Heart left ventricle (tissue), 16 donors: ENCODE data around the gene COBL. TPM values are rescaled to one million over a fixed set of nuclear protein-coding genes. Genes with fewer than 3 reads are reported as not detected.

Experiments
- ATAC-seq, 4 donors: fragments of 200-7000 bp; cut with Tn5 transposase; one replicate each; pipeline ENCODE4 v1.9.1; 2020 to 2022; ENCODE audit warnings: moderate library complexity in 4 of 4, mild to moderate bottlenecking in 3 of 4, moderate number of reproducible peaks in 1 of 4
- DNase-seq, 5 donors: peaks; one replicate each; pipeline ENCODE4 v3.0.0-alpha.2; 2020
- H3K27ac ChIP-seq, 12 donors: fragments of 200-600 bp; sonication (generic) in 4 of 12; one replicate each; pipeline versions ENCODE4 v1.5.0 to v1.8.0; 2016 to 2022; ENCODE audit warnings: mild to moderate bottlenecking in 2 of 12
- H3K27me3 ChIP-seq, 9 donors: fragments of 200-600 bp; sonication (generic) in 2 of 9; one replicate each; pipeline versions ENCODE4 v1.5.1 to v1.8.0; 2016 to 2022; ENCODE audit warnings: mild to moderate bottlenecking in 3 of 9
- H3K36me3 ChIP-seq, 9 donors: fragments of 200-600 bp; sonication (generic) in 2 of 9; one replicate each; pipeline versions ENCODE4 v1.5.0 to v1.8.0; 2018 to 2022; ENCODE audit warnings: mild to moderate bottlenecking in 2 of 9
- H3K4me1 ChIP-seq, 12 donors: fragments of 200-600 bp; sonication (generic) in 4 of 12; one replicate each; pipeline versions ENCODE4 v1.5.0 to v1.8.0; 2016 to 2022; ENCODE audit warnings: mild to moderate bottlenecking in 3 of 12
- H3K4me3 ChIP-seq, 12 donors: fragments of 200-600 bp; sonication (generic) in 4 of 12; one replicate each; pipeline versions ENCODE4 v1.5.0 to v1.8.0; 2017 to 2022; ENCODE audit warnings: mild to moderate bottlenecking in 9 of 12, moderate library complexity in 4 of 12
- H3K9me3 ChIP-seq, 12 donors: fragments of 200-600 bp; sonication (generic) in 4 of 12; one replicate each; pipeline versions ENCODE4 v1.5.0 to v1.8.0; 2016 to 2022; ENCODE audit warnings: mild to moderate bottlenecking in 1 of 12
- POLR2A ChIP-seq, 2 donors: fragments of 450-650 bp; IDR thresholded peaks; one replicate each; pipeline ENCODE4 v1.6.1; 2017; ENCODE audit warnings: antibody characterized with exemption in 2 of 2, mild to moderate bottlenecking in 2 of 2, moderate library complexity in 2 of 2
- WGBS, 4 donors: extraction: QIAGEN DNeasy Blood & Tissue Kit in 2 of 4; methylation state at CpG; one replicate each; pipeline versions ENCODE4 v1.1.5 to v1.1.7; 2013 to 2018; 5-methylcytosine and 5-hydroxymethylcytosine counted together
- intact Hi-C, 10 donors: fragments of 100-400 bp; cut with DNase I; formaldehyde crosslinking; loops; one replicate each; pipeline versions ENCODE4 v1.11.1 to v1.14.2; 2022
- polyA plus RNA-seq, 2 donors: library from polyadenylated mRNA; stranded (reverse); fragments of 200-250 nt; gene quantifications; one replicate each; pipeline ENCODE4 v1.2.3, GENCODE V29; 2013
- total RNA-seq, 9 donors: library from RNA; depleted of rRNA in 2 of 9; stranded (reverse); fragments of >200 nt in 2 of 9; fragmentation: NEBNext Ultra II Directional in 3 of 9; extraction: Animal tissue kit (Norgen Biotek cat#: 25700) in 3 of 9; gene quantifications; one replicate each; pipeline versions ENCODE4 v1.1.0 to v1.2.4, GENCODE V29; 2016 to 2023
- TF ChIP-seq, protein P1 (sequence below), 12 donors: fragments of 200-600 bp; sonication (generic) in 4 of 12; IDR thresholded peaks; one replicate each; pipeline versions ENCODE4 v1.5.0 to v1.8.0; 2018 to 2022; ENCODE audit warnings: antibody characterized with exemption in 12 of 12, mild to moderate bottlenecking in 5 of 12
- donor health status: ischemic (EF 13 %, LVEDD 7.1; RV severe dilation, severe dysfunction).
- donor health status: healthy with polysubstance abuse.
- donor health status: DM: no; HTN: yes; CAD: no.
- donor health status: DM: no; HTN: no; CAD: no.
- donor health status: ischemic (EF 25% LVEDD 6.9; RV normal size, moderate dysfunction).
- donor health status: ischemic (EF 25% LVEDD 5.7; RV mildly dilated, moderate dysfunction).
- donor health status: healthy.
- donor health status: DM: yes; HTN: yes; CAD: no.
- donor health status: ischemic (EF 35%, LVEDD 5.7; RV mildly dilated, moderate dysfunction).
- donor health status: nonischemic (EF 11% LVEDD 7.7; RV severe dilation, severe dysfunction).
- donor health status: DM: yes; HTN: yes; CAD: no.
- donor health status: PGD.
- donor health status: ischemic (EF 29% LVEDD 5.4; RV normal size, mild dysfunction).
- donor health status: nonischemic (EF 23%, LVEDD 6.1; RV moderate dilation, normal function).

COBL gene
- total and polyA plus RNA-seq, 11 donors = 25.9 to 123 (median 80.4) TPM

DNA sequence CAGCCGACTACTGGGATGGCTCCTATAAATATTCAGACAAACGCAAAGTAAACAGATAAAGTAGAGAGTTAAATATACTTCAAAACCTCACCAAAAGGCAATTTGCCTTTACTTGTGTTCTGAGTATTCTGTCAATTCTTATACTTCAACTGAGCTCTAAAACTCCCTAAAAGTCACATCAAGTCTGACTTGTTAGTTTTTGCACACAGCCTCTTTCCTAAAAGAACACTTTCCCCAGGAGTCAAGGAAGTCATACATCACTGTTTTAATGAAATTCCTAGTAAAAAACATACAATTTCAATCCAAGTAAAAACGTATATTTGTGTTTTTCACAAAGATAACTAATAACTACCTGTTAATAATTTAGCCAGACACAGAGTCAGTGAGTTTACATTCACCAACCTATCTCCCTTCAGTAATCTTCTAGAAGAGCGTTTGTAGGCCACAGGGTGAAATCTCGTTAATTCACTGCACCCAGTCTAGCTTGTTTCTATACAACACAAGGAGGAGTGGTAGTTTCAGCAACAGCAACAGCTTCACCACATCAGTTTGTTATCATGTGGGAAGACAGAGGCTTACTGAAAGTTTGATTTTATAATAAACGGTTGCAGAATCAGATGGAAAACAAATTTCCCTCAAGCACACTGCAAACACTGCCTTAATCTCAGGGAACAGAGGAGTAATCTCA is 2.7 kb downstream of the COBL start:
- WGBS, 4 donors = 53 to 63% (median 56%) methylated on average over 6 of the region's 6 CpGs
- intact Hi-C loops = loop anchor here in 1 of 10 donors (5.0 kb wide), 1 partner anchor 52 kb away; no protein-coding TSS in a partner anchor
- Histone ChIP-seq H3K4me1 (peaks cover 0 to 36% (median 6%) of the 10 kb centered on the region in 12 donors), H3K36me3 (no peaks in the 10 kb centered on the region), H3K27ac (peak overlapping the region in 5 of 12 donors; percentile 4 to 86 (median 76)), H3K9me3 (no peaks in the 10 kb centered on the region), H3K27me3 (peaks cover 0 to 43% (median 6%) of the 10 kb centered on the region in 9 donors), H3K4me3 (no peak overlapping the region)
- no peak for DNase-seq
- TF ChIP-seq, protein P1, sequence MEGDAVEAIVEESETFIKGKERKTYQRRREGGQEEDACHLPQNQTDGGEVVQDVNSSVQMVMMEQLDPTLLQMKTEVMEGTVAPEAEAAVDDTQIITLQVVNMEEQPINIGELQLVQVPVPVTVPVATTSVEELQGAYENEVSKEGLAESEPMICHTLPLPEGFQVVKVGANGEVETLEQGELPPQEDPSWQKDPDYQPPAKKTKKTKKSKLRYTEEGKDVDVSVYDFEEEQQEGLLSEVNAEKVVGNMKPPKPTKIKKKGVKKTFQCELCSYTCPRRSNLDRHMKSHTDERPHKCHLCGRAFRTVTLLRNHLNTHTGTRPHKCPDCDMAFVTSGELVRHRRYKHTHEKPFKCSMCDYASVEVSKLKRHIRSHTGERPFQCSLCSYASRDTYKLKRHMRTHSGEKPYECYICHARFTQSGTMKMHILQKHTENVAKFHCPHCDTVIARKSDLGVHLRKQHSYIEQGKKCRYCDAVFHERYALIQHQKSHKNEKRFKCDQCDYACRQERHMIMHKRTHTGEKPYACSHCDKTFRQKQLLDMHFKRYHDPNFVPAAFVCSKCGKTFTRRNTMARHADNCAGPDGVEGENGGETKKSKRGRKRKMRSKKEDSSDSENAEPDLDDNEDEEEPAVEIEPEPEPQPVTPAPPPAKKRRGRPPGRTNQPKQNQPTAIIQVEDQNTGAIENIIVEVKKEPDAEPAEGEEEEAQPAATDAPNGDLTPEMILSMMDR (IDR thresholded peaks at IDR 0.05) = no peak
- TF ChIP-seq POLR2A (IDR thresholded peaks at IDR 0.05) = no peak
- ATAC-seq = no peak

DNA sequence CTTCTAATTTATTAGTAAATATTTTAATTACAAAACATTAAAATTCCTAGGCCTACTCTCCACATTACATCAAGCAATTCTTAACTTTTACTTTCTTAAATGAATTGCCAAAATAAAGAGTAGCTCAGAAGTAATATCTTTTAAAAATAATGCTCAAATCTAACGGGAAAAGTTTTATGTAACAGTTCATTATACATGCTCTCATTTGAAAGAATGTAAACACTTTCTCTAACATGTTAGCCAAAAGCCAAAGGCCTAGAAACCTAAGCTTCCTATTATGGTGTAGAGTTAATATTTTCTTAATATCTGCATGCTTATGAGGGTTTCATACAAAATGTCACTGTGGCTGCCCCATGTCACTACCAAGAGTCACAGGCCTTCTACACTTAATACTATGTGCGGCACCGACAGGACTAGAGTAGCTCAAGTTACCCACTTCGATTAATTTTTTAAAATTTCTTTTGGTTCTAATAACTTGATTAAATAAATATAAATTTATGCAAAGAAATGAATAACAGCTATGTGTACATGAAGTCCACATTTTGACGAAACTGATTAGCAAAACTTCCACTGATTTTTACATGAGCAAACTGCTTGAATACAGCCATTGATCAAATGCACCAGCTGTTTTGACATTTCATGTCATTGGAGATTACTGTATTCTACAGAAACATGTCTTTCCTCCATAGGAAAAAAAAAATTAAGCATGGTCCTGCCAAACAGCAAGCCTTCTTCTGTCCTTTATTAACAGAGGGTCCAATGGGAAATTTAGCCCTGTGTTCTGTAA is 3.5 kb downstream of the COBL start:
- Histone ChIP-seq H3K27ac (peak overlapping the region in 3 of 12 donors; percentile 4 to 86 (median 82)), H3K36me3 (no peaks in the 10 kb centered on the region), H3K4me1 (peaks cover 0 to 43% (median 9%) of the 10 kb centered on the region in 12 donors), H3K4me3 (no peak overlapping the region), H3K27me3 (peaks cover 0 to 40% (median 6%) of the 10 kb centered on the region in 9 donors), H3K9me3 (no peaks in the 10 kb centered on the region)
- 84 to 93% (median 89%) methylated on average over 5 of the region's 5 CpGs for WGBS, 4 donors
- DNase-seq = no peak
- ATAC-seq = no peak
- TF ChIP-seq POLR2A (IDR thresholded peaks at IDR 0.05) = no peak
- TF ChIP-seq, protein P1 (IDR thresholded peaks at IDR 0.05) = no peak
- intact Hi-C loops = loop anchor here in 1 of 10 donors (5.0 kb wide), 1 partner anchor 51 kb away; no protein-coding TSS in a partner anchor

DNA sequence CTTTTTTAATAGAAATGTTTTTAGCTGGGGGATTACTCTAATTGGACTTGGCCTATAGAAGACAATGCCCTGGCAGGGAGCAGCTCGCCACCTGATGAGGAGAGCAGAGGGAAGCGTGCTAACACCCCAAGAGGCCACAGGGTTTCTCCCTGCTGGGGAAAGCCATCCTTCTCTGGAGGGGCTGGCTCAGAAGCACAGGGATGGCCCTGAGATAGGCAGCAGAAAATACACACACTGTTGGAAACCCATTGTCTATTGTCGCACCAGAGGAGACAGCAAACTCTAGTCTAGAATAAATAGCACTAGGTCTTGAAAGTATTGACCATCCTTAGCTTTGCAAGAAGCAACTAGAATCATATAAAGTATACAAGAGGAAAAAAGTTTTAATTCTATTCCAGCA is 5.4 kb downstream of the COBL start:
- no peak overlapping the region for H3K4me3 ChIP-seq
- peaks cover 0 to 23% (median 4%) of the 10 kb centered on the region in 9 donors for H3K27me3 ChIP-seq
- TF ChIP-seq, protein P1 (IDR thresholded peaks at IDR 0.05) = no peak
- no peak for TF ChIP-seq POLR2A (IDR thresholded peaks at IDR 0.05)
- H3K9me3 ChIP-seq = no peaks in the 10 kb centered on the region
- ATAC-seq (no peak), DNase-seq (no peak)
- intact Hi-C loops = loop anchor here in 1 of 10 donors (5.0 kb wide), 1 partner anchor 49 kb away; no protein-coding TSS in a partner anchor
- WGBS, 4 donors = 77 to 93% (median 88%) methylated on average over 3 of the region's 3 CpGs
- no peaks in the 10 kb centered on the region for H3K36me3 ChIP-seq
- H3K4me1 ChIP-seq = peaks cover 0 to 43% (median 8%) of the 10 kb centered on the region in 12 donors
- no peak overlapping the region for H3K27ac ChIP-seq

DNA sequence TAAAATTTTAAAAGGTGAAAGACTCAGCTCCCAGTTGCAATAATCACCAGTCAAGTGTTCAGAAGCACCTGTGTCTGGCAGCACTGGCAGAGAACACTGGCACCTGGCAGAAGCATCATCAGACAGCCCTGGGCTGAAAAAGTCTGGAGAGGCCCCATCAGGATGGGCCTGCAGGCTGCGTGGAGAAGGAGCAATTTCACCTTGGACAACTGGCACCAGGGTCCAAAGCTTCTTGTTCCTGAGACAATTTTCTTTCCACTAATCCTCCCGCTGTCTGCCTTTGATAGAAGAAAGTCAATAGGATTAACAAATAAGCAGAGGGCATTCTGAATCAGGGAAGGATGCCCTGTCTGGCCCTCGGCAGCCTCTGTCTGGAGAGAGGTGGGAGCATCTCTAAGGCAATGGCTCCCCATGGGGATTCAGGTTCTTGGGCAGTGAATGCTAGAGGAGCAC is 6.5 kb downstream of the COBL start:
- H3K4me3 ChIP-seq = no peak overlapping the region
- TF ChIP-seq, protein P1 (IDR thresholded peaks at IDR 0.05) = no peak
- no peak for TF ChIP-seq POLR2A (IDR thresholded peaks at IDR 0.05)
- intact Hi-C loops = loop anchor here in 1 of 10 donors (5.0 kb wide), 1 partner anchor 48 kb away; no protein-coding TSS in a partner anchor
- H3K9me3 ChIP-seq = no peaks in the 10 kb centered on the region
- WGBS, 4 donors = 89 to 97% (median 93%) methylated on average over 3 of the region's 3 CpGs
- H3K4me1 ChIP-seq = peaks cover 0 to 41% (median 3%) of the 10 kb centered on the region in 12 donors
- no peak for DNase-seq
- no peak for ATAC-seq
- no peaks in the 10 kb centered on the region for H3K36me3 ChIP-seq
- no peak overlapping the region for H3K27ac ChIP-seq
- peaks cover 0 to 13% (median 0%) of the 10 kb centered on the region in 9 donors for H3K27me3 ChIP-seq
